ENCODE measurements around the gene ZNF385B. TPM values are rescaled to one million over a fixed set of nuclear protein-coding genes. Genes with fewer than 3 reads are reported as not detected.

Gene ZNF385B
- total RNA-seq, 6 experiments from 2014 or later: 0.08 to 0.26 (median 0.22) TPM; not detected in 1

GRCh38 chr2:179765666-179766065 lies 95.7 kb downstream of the ZNF385B start:
- no peaks in the 10 kb centered on the region; the same call in 1 of the 2 replicates for H3K9me3 Mint-ChIP-seq
- TF ChIP-seq, protein P1, sequence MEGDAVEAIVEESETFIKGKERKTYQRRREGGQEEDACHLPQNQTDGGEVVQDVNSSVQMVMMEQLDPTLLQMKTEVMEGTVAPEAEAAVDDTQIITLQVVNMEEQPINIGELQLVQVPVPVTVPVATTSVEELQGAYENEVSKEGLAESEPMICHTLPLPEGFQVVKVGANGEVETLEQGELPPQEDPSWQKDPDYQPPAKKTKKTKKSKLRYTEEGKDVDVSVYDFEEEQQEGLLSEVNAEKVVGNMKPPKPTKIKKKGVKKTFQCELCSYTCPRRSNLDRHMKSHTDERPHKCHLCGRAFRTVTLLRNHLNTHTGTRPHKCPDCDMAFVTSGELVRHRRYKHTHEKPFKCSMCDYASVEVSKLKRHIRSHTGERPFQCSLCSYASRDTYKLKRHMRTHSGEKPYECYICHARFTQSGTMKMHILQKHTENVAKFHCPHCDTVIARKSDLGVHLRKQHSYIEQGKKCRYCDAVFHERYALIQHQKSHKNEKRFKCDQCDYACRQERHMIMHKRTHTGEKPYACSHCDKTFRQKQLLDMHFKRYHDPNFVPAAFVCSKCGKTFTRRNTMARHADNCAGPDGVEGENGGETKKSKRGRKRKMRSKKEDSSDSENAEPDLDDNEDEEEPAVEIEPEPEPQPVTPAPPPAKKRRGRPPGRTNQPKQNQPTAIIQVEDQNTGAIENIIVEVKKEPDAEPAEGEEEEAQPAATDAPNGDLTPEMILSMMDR (IDR thresholded peaks at IDR 0.05): no peak

GRCh38 chr2:179764710-179765109 lies 96.7 kb downstream of the ZNF385B start:
- no peak for DNase-seq
- no peaks in the 10 kb centered on the region; the same call in 1 of the 2 replicates for H3K9me3 Mint-ChIP-seq
- TF ChIP-seq, protein P1 (IDR thresholded peaks at IDR 0.05): no peak
- no peak overlapping the region for H3K4me3 Mint-ChIP-seq
- no peaks in the 10 kb centered on the region for H3K36me3 Mint-ChIP-seq (ENCODE audit: low read depth)
- H3K4me1 Mint-ChIP-seq (ENCODE audit: low read depth): no peaks in the 10 kb centered on the region
- no peak overlapping the region for H3K27ac Mint-ChIP-seq
- H3K27me3 Mint-ChIP-seq (ENCODE audit: insufficient read depth): peaks cover 6% of the 10 kb centered on the region

More at GRCh38 chr2:179765666-179766065, 95.7 kb downstream of the ZNF385B start:
- Mint-ChIP-seq H3K4me3 (no peak overlapping the region), H3K4me1 (ENCODE audit: low read depth) (no peaks in the 10 kb centered on the region), H3K27ac (no peak overlapping the region), H3K36me3 (ENCODE audit: low read depth) (no peaks in the 10 kb centered on the region), H3K27me3 (ENCODE audit: insufficient read depth) (peaks cover 6% of the 10 kb centered on the region)
- no peak for DNase-seq

- Mint-ChIP-seq H3K36me3 (ENCODE audit: low read depth) (no peaks in the 10 kb centered on the region), H3K27me3 (ENCODE audit: insufficient read depth) (peaks cover 7% of the 10 kb centered on the region; the same call in 1 of the 2 replicates), H3K27ac (no peak overlapping the region), H3K4me3 (no peak overlapping the region), H3K9me3 (no peaks in the 10 kb centered on the region; the same call in 1 of the 2 replicates), H3K4me1 (ENCODE audit: low read depth) (no peaks in the 10 kb centered on the region)
- DNase-seq: no peak
- TF ChIP-seq, protein P1 (IDR thresholded peaks at IDR 0.05): no peak
Observed at GRCh38 chr2:179758636-179759035, 102.8 kb downstream of the ZNF385B start.

GRCh38 chr2:179751163-179751809 lies 110.1 kb downstream of the ZNF385B start:
- H3K27ac Mint-ChIP-seq: no peak overlapping the region
- no peak overlapping the region for H3K4me3 Mint-ChIP-seq
- peak; percentile 37 for DNase-seq
- H3K4me1 Mint-ChIP-seq (ENCODE audit: low read depth): peaks cover 17% of the 10 kb centered on the region
- TF ChIP-seq, protein P1 (IDR thresholded peaks at IDR 0.05): peak; percentile 90
- no peaks in the 10 kb centered on the region; the same call in 1 of the 2 replicates for H3K27me3 Mint-ChIP-seq (ENCODE audit: insufficient read depth)
- no peaks in the 10 kb centered on the region for H3K36me3 Mint-ChIP-seq (ENCODE audit: low read depth)
- peaks cover 4% of the 10 kb centered on the region; the same call in 1 of the 2 replicates for H3K9me3 Mint-ChIP-seq

DNA sequence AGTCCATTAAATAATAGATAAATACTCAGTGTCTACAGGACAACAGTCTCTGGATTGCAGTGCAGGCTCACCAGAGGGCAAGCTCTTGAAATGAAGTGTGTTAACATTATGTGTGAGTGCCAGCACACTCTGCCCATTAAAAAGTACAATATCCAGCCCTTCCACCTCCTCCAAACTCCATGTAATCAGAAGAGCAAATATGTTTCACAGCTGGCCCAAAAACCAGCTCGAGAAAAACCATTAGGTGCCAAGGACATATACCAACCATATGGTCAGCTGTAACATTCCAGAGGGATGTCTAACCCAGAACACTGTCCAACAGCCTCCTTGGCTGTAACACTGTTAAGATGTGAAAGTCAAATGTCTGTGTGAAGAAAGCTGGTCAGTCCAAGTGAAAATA lies 112.2 kb downstream of the ZNF385B start:
- no peak overlapping the region for H3K27ac Mint-ChIP-seq
- DNase-seq: peak; percentile 49

More for the DNA sequence above, 112.2 kb downstream of the ZNF385B start:
- H3K4me1 Mint-ChIP-seq (ENCODE audit: low read depth): peaks cover 29% of the 10 kb centered on the region
- TF ChIP-seq, protein P1 (IDR thresholded peaks at IDR 0.05): no peak
- no peaks in the 10 kb centered on the region for H3K36me3 Mint-ChIP-seq (ENCODE audit: low read depth)
- no peak overlapping the region for H3K4me3 Mint-ChIP-seq
- peaks cover 4% of the 10 kb centered on the region; the same call in 1 of the 2 replicates for H3K9me3 Mint-ChIP-seq
- H3K27me3 Mint-ChIP-seq (ENCODE audit: insufficient read depth): no peaks in the 10 kb centered on the region; the same call in 1 of the 2 replicates
